IMR-90 (cell line): ENCODE measurements around the gene RDH16.

ENCODE experiments used
- CEBPB ChIP-seq: IDR thresholded peaks from 2 replicates; pipeline ENCODE4 v1.6.1; 2012; ENCODE audit warnings: low read depth, low read length, improper control_type of control experiment
- MAFK ChIP-seq: IDR thresholded peaks from 2 replicates; pipeline ENCODE4 v1.6.1; 2012; ENCODE audit warnings: low read depth, low read length, improper control_type of control experiment
- POLR2A ChIP-seq: IDR thresholded peaks from 2 replicates; pipeline ENCODE4 v1.6.1; 2012; ENCODE audit warnings: mild to moderate bottlenecking, low read depth, low read length
- RAD21 ChIP-seq: IDR thresholded peaks from 2 replicates; pipeline ENCODE4 v1.6.1; 2012; ENCODE audit warnings: low read length, improper control_type of control experiment
- TF ChIP-seq, protein P1 (sequence below): conservative IDR thresholded peaks from 2 replicates; pipeline ENCODE4 v1.5.1; 2012; ENCODE audit warnings: mild to moderate bottlenecking, low read depth, low read length, improper control_type of control experiment

DNA sequence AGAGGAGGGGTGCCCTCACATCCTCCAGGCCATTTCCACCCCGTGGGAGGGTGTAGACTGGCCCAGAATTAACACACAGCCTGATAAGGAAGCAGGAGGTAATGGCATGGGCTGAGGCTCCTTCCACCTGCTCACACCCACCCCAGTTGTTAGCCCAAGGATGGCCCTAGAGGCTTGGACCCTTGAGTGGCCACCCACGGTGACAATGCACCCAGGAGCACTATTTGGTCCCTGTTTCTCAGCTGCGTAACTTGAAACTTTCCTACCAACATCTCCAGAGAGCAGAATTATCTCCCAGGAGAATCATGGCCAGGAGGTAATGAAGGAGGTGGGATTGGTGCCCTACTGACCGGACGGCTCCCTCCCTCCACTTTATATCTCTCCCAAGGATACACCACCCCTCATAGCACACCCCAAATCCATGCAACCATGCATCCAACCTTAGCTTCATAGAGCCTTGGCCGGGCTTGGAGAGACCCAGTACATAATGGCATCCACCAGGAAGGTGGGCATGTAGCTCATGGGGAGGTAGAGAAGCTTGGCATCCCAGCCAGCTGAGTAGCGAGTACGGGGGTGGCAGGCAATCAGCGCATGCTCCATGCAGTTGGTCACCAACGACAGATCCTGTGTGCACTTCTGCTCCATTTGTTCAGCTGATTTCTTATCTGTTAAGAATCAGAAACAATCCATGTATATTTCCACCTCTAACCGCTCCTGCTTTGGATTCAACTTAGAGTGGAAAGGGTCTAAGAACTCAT is 5.6 kb downstream of the RDH16 start:
- TF ChIP-seq, protein P1, sequence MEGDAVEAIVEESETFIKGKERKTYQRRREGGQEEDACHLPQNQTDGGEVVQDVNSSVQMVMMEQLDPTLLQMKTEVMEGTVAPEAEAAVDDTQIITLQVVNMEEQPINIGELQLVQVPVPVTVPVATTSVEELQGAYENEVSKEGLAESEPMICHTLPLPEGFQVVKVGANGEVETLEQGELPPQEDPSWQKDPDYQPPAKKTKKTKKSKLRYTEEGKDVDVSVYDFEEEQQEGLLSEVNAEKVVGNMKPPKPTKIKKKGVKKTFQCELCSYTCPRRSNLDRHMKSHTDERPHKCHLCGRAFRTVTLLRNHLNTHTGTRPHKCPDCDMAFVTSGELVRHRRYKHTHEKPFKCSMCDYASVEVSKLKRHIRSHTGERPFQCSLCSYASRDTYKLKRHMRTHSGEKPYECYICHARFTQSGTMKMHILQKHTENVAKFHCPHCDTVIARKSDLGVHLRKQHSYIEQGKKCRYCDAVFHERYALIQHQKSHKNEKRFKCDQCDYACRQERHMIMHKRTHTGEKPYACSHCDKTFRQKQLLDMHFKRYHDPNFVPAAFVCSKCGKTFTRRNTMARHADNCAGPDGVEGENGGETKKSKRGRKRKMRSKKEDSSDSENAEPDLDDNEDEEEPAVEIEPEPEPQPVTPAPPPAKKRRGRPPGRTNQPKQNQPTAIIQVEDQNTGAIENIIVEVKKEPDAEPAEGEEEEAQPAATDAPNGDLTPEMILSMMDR = no peak
- TF ChIP-seq POLR2A (no peak), CEBPB (no peak), RAD21 (no peak), MAFK (no peak)
